ENCODE data around the gene ASH1L.

GRCh38 chr1:155308493-155309422 lies 253.8 kb downstream of the ASH1L start, which contains the start of gene FDPS:
- TF ChIP-seq GATA2 (CRISPR knock-in tag; IDR thresholded peaks at IDR 0.05) (0 out of 2 replicates have a peak, but pooled peaks have one; percentile 40), IRF2 (CRISPR knock-in tag; IDR thresholded peaks at IDR 0.05) (no peak), POLR2AphosphoS5 (IDR thresholded peaks at IDR 0.05; ENCODE audit: control insufficient read depth, insufficient read depth, low read depth, low read length) (peak; percentile 77), MAX (CRISPR knock-in tag; IDR thresholded peaks at IDR 0.05) (peak; percentile 79), MYC (IDR thresholded peaks at IDR 0.05; ENCODE audit: low read depth, low read length) (no peak; the same call in 1 of the 2 replicates), MYC (CRISPR knock-in tag; IDR thresholded peaks at IDR 0.05; ENCODE audit: borderline replicate concordance, low read depth) (no peak), FOXM1 (IDR thresholded peaks at IDR 0.05; ENCODE audit: low read depth) (0 out of 2 replicates have a peak, but pooled peaks have one; percentile 30), FOXM1 (CRISPR knock-in tag; IDR thresholded peaks at IDR 0.05; ENCODE audit: low read depth) (no peak), ZHX1 (conservative IDR thresholded peaks at IDR 0.05; ENCODE audit: low read length) (no peak), NR2C1 (IDR thresholded peaks at IDR 0.05) (peak; percentile 88), NR2C1 (tag; IDR thresholded peaks at IDR 0.05) (peak; percentile 94), CTCF (IDR thresholded peaks at IDR 0.05 in 2 of 3, conservative IDR thresholded peaks at IDR 0.05 in 1 of 3; ENCODE audit: insufficient read depth in 2 of 3, low read depth in 1 of 3, low read length in 3 of 3) (0 out of 6 replicates have a peak, but pooled peaks of 1 of the 3 experiments have one; percentile 1), ZNF274 (IDR thresholded peaks at IDR 0.05; ENCODE audit: borderline replicate concordance, low read depth, low read length) (no peak)
